Measurements from ENCODE around the gene SLC26A6. TPM values are rescaled to one million over a fixed set of nuclear protein-coding genes. Genes with fewer than 3 reads are reported as not detected.

SLC26A6 gene
- total and polyA plus RNA-seq, 4 donors = 4.4 to 13.1 (median 6.3) TPM

DNA sequence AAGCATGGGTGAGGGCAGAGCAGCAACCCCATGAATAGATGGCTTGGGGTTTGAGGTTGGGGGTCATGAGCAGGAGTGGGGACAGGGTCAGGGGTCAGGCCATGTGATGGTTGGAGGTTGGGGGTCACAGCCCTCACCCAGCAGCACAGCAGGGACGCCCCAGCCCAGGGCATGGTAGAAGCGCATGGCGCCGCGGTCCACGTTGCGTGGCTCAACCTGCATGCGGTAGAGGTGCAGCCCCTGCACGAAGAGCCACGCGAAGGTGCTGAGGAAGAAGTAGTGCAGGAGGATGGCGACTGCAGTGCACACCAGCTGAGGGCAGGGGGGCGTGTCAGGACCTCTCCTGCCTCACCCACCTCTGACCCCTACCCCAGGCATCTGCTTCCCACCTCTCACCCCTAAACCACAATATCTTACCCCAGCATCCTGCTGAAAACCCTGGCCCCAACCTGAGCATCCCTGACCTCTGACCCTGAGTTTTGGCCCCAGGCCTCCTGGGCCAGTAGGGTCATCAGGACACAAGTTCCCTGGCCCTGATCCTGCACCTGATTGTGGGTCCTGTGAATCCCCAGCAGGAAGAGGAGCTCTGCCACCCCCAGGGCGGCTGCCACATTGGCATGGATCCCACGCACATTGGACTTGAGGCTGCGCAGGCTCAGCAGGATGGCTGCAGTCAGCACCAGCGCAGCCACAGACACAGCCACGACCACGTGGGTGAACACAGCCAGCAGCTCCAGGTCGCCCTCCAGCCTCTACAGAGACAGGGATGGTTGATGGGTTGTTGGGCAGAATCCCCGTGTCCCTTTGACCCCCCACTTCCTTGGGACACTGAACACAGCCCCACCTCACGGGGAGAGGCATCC is 9.9 kb upstream of the SLC26A6 start:
- no peak overlapping the region for H3K9ac ChIP-seq (ENCODE audit: low read depth in 1 of 2, low read length in 2 of 2)
- H3K36me3 ChIP-seq (ENCODE audit: control insufficient read depth in 4 of 4, insufficient read depth in 3 of 4, low read depth in 1 of 4, low read length in 3 of 4) = no peaks in the 10 kb centered on the region
- H3K27me3 ChIP-seq (ENCODE audit: control insufficient read depth in 4 of 4, insufficient read depth in 4 of 4, low read length in 3 of 4) = no peaks in the 10 kb centered on the region
- WGBS = 94% methylated on average over 22 of the region's 22 CpGs
- H3K4me3 ChIP-seq (ENCODE audit: low read depth in 1 of 3, low read length in 3 of 3) = no peak overlapping the region
- no peak for DNase-seq (ENCODE audit: low spot score)
- TF ChIP-seq HNF4A (conservative IDR thresholded peaks at IDR 0.05) (no peak), GABPA (IDR thresholded peaks at IDR 0.05 in 1 of 2, conservative IDR thresholded peaks at IDR 0.05 in 1 of 2) (no peak), SP1 (IDR thresholded peaks at IDR 0.05) (no peak), TAF1 (conservative IDR thresholded peaks at IDR 0.05) (no peak), FOXA1 (IDR thresholded peaks at IDR 0.05) (no peak), NR2F2 (IDR thresholded peaks at IDR 0.05) (no peak), JUND (IDR thresholded peaks at IDR 0.05) (no peak), RXRA (IDR thresholded peaks at IDR 0.05) (no peak), HNF4G (IDR thresholded peaks at IDR 0.05) (no peak), EGR1 (IDR thresholded peaks at IDR 0.05; ENCODE audit: low read depth in 2 of 2) (no peak), FOXA2 (IDR thresholded peaks at IDR 0.05) (no peak), RAD21 (IDR thresholded peaks at IDR 0.05) (no peak)
- TF ChIP-seq, protein P1, sequence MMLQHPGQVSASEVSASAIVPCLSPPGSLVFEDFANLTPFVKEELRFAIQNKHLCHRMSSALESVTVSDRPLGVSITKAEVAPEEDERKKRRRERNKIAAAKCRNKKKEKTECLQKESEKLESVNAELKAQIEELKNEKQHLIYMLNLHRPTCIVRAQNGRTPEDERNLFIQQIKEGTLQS (IDR thresholded peaks at IDR 0.05) = no peak
- TF ChIP-seq, protein P2, sequence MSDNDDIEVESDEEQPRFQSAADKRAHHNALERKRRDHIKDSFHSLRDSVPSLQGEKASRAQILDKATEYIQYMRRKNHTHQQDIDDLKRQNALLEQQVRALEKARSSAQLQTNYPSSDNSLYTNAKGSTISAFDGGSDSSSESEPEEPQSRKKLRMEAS (IDR thresholded peaks at IDR 0.05) = no peak
- TF ChIP-seq, protein P3, sequence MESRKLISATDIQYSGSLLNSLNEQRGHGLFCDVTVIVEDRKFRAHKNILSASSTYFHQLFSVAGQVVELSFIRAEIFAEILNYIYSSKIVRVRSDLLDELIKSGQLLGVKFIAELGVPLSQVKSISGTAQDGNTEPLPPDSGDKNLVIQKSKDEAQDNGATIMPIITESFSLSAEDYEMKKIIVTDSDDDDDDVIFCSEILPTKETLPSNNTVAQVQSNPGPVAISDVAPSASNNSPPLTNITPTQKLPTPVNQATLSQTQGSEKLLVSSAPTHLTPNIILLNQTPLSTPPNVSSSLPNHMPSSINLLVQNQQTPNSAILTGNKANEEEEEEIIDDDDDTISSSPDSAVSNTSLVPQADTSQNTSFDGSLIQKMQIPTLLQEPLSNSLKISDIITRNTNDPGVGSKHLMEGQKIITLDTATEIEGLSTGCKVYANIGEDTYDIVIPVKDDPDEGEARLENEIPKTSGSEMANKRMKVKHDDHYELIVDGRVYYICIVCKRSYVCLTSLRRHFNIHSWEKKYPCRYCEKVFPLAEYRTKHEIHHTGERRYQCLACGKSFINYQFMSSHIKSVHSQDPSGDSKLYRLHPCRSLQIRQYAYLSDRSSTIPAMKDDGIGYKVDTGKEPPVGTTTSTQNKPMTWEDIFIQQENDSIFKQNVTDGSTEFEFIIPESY (IDR thresholded peaks at IDR 0.05) = no peak
- TF ChIP-seq, protein P4, sequence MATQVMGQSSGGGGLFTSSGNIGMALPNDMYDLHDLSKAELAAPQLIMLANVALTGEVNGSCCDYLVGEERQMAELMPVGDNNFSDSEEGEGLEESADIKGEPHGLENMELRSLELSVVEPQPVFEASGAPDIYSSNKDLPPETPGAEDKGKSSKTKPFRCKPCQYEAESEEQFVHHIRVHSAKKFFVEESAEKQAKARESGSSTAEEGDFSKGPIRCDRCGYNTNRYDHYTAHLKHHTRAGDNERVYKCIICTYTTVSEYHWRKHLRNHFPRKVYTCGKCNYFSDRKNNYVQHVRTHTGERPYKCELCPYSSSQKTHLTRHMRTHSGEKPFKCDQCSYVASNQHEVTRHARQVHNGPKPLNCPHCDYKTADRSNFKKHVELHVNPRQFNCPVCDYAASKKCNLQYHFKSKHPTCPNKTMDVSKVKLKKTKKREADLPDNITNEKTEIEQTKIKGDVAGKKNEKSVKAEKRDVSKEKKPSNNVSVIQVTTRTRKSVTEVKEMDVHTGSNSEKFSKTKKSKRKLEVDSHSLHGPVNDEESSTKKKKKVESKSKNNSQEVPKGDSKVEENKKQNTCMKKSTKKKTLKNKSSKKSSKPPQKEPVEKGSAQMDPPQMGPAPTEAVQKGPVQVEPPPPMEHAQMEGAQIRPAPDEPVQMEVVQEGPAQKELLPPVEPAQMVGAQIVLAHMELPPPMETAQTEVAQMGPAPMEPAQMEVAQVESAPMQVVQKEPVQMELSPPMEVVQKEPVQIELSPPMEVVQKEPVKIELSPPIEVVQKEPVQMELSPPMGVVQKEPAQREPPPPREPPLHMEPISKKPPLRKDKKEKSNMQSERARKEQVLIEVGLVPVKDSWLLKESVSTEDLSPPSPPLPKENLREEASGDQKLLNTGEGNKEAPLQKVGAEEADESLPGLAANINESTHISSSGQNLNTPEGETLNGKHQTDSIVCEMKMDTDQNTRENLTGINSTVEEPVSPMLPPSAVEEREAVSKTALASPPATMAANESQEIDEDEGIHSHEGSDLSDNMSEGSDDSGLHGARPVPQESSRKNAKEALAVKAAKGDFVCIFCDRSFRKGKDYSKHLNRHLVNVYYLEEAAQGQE (IDR thresholded peaks at IDR 0.05) = no peak
- TF ChIP-seq, protein P5, sequence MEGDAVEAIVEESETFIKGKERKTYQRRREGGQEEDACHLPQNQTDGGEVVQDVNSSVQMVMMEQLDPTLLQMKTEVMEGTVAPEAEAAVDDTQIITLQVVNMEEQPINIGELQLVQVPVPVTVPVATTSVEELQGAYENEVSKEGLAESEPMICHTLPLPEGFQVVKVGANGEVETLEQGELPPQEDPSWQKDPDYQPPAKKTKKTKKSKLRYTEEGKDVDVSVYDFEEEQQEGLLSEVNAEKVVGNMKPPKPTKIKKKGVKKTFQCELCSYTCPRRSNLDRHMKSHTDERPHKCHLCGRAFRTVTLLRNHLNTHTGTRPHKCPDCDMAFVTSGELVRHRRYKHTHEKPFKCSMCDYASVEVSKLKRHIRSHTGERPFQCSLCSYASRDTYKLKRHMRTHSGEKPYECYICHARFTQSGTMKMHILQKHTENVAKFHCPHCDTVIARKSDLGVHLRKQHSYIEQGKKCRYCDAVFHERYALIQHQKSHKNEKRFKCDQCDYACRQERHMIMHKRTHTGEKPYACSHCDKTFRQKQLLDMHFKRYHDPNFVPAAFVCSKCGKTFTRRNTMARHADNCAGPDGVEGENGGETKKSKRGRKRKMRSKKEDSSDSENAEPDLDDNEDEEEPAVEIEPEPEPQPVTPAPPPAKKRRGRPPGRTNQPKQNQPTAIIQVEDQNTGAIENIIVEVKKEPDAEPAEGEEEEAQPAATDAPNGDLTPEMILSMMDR (IDR thresholded peaks at IDR 0.05; ENCODE audit: low read depth, low read length, missing input control) = no peak
- no peak overlapping the region for H3K27ac ChIP-seq (ENCODE audit: low read depth in 1 of 2, low read length in 2 of 2)
- H3K9me3 ChIP-seq (ENCODE audit: control insufficient read depth in 4 of 4, low read length in 3 of 4) = no peaks in the 10 kb centered on the region
- H3K4me1 ChIP-seq (ENCODE audit: control insufficient read depth in 4 of 4, insufficient read depth in 4 of 4, low read length in 3 of 4) = no peaks in the 10 kb centered on the region
